Measurements from ENCODE around the gene KRTAP1-5. TPM values are rescaled to one million over a fixed set of nuclear protein-coding genes. Genes with fewer than 3 reads are reported as not detected.
"Not testable (repeated sequence)": the region's sequence is repeated elsewhere in the genome, so short reads cannot be mapped to it uniquely, and the experiment has no call there.

Gene KRTAP1-5
- total RNA-seq, 1 donor from 2014 or later = not detected

GRCh38 chr17:41065829-41066624, 39.0 kb upstream of the KRTAP1-5 start, which contains the start of gene KRTAP2-4:
Gene KRTAP2-4, minus strand, starts transcription at chr17:41065879. Its CDS starts 34 bp downstream, at chr17:41065845.
- Mint-ChIP-seq H3K4me1 (no peaks in the 10 kb centered on the region), H3K27me3 (ENCODE audit: insufficient read depth, low read depth) (no peaks in the 10 kb centered on the region), H3K36me3 (no peaks in the 10 kb centered on the region), H3K4me3 (no peak within 1 kb of the TSS), H3K27ac (peak within 1 kb of the TSS; percentile 17), H3K9me3 (no peaks in the 10 kb centered on the region)
- Histone ChIP-seq H3K36me3 (no peaks in the 10 kb centered on the region), H3K79me2 (ENCODE audit: low read depth) (no peaks in the 10 kb centered on the region), H3K4me1 (no peaks in the 10 kb centered on the region), H3K4me3 (no peak within 1 kb of the TSS), H3F3A (ENCODE audit: low read depth) (no peaks in the 10 kb centered on the region), H3K27ac (no peak within 1 kb of the TSS), H3K9ac (no peak within 1 kb of the TSS), H2AFZ (replicated peaks) (no peak within 1 kb of the TSS), H3K9me3 (ENCODE audit: low read depth) (no peaks in the 10 kb centered on the region), H3K4me2 (no peak within 1 kb of the TSS), H4K20me1 (ENCODE audit: low read depth) (no peaks in the 10 kb centered on the region), H3K27me3 (no peaks in the 10 kb centered on the region)
- TF ChIP-seq EZH2 (IDR thresholded peaks at IDR 0.05) (no peak), EZH2phosphoT487 (IDR thresholded peaks at IDR 0.05) (no peak), CTCF (IDR thresholded peaks at IDR 0.05) (no peak)
- DNase-seq (ENCODE audit: low spot score) = no peak

GRCh38 chr17:41065016-41065689, 38.1 kb upstream of the KRTAP1-5 start:
- not testable (repeated sequence) for H3K36me3 ChIP-seq; H3K27me3 ChIP-seq; H3K27me3 Mint-ChIP-seq (ENCODE audit: insufficient read depth, low read depth); H3K9me3 ChIP-seq (ENCODE audit: low read depth); H2AFZ ChIP-seq (replicated peaks); H3K4me2 ChIP-seq; H3K27ac ChIP-seq; H3K4me1 Mint-ChIP-seq; H3K4me1 ChIP-seq; H3K4me3 ChIP-seq; H3K4me3 Mint-ChIP-seq; H4K20me1 ChIP-seq (ENCODE audit: low read depth); DNase-seq (ENCODE audit: low spot score); H3K9ac ChIP-seq; H3F3A ChIP-seq (ENCODE audit: low read depth); H3K79me2 ChIP-seq (ENCODE audit: low read depth); H3K27ac Mint-ChIP-seq; H3K36me3 Mint-ChIP-seq; H3K9me3 Mint-ChIP-seq

- H3K4me1 ChIP-seq = no peaks in the 10 kb centered on the region
- H3K9me3 Mint-ChIP-seq = no peaks in the 10 kb centered on the region
- DNase-seq (ENCODE audit: low spot score) = no peak
- TF ChIP-seq EZH2 (IDR thresholded peaks at IDR 0.05) = no peak
- no peak for TF ChIP-seq CTCF (IDR thresholded peaks at IDR 0.05)
- TF ChIP-seq EZH2phosphoT487 (IDR thresholded peaks at IDR 0.05) = no peak
- H3K79me2 ChIP-seq (ENCODE audit: low read depth) = no peaks in the 10 kb centered on the region
- no peaks in the 10 kb centered on the region for H3F3A ChIP-seq (ENCODE audit: low read depth)
- no peak overlapping the region for H3K4me3 Mint-ChIP-seq
- H3K27ac ChIP-seq = no peak overlapping the region
- no peak overlapping the region for H3K4me3 ChIP-seq
- no peaks in the 10 kb centered on the region for H3K27me3 ChIP-seq
- no peaks in the 10 kb centered on the region for H3K36me3 Mint-ChIP-seq
- no peak overlapping the region for H3K27ac Mint-ChIP-seq
- peaks cover 2% of the 10 kb centered on the region for H3K27me3 Mint-ChIP-seq (ENCODE audit: insufficient read depth, low read depth)
- no peak overlapping the region for H3K4me2 ChIP-seq
- no peaks in the 10 kb centered on the region for H4K20me1 ChIP-seq (ENCODE audit: low read depth)
- peaks cover 5% of the 10 kb centered on the region for H3K4me1 Mint-ChIP-seq
- H3K36me3 ChIP-seq = no peaks in the 10 kb centered on the region
- no peak overlapping the region for H3K9ac ChIP-seq
- H2AFZ ChIP-seq (replicated peaks) = no peak overlapping the region
- no peaks in the 10 kb centered on the region for H3K9me3 ChIP-seq (ENCODE audit: low read depth)
These were observed 37.3 kb upstream of the KRTAP1-5 start for GRCh38 chr17:41064301-41064700.

GRCh38 chr17:41063449-41063848, 36.4 kb upstream of the KRTAP1-5 start:
- H3K4me2 ChIP-seq = no peak overlapping the region
- no peak overlapping the region for H3K4me3 Mint-ChIP-seq
- peaks cover 3% of the 10 kb centered on the region for H3K27me3 Mint-ChIP-seq (ENCODE audit: insufficient read depth, low read depth)
- DNase-seq (ENCODE audit: low spot score) = no peak
- H3K9me3 ChIP-seq (ENCODE audit: low read depth) = no peaks in the 10 kb centered on the region
- H3K36me3 ChIP-seq = no peaks in the 10 kb centered on the region
- no peak for TF ChIP-seq EZH2phosphoT487 (IDR thresholded peaks at IDR 0.05)
- no peak for TF ChIP-seq EZH2 (IDR thresholded peaks at IDR 0.05)
- no peak for TF ChIP-seq CTCF (IDR thresholded peaks at IDR 0.05)
- no peak overlapping the region for H3K9ac ChIP-seq
- H3K79me2 ChIP-seq (ENCODE audit: low read depth) = no peaks in the 10 kb centered on the region
- no peak overlapping the region for H3K27ac Mint-ChIP-seq
- H4K20me1 ChIP-seq (ENCODE audit: low read depth) = no peaks in the 10 kb centered on the region
- H3K9me3 Mint-ChIP-seq = no peaks in the 10 kb centered on the region
- no peak overlapping the region for H2AFZ ChIP-seq (replicated peaks)
- H3K4me1 Mint-ChIP-seq = peaks cover 10% of the 10 kb centered on the region
- no peaks in the 10 kb centered on the region for H3K27me3 ChIP-seq
- no peaks in the 10 kb centered on the region for H3K36me3 Mint-ChIP-seq
- no peak overlapping the region for H3K4me3 ChIP-seq
- no peak overlapping the region for H3K27ac ChIP-seq
- H3F3A ChIP-seq (ENCODE audit: low read depth) = no peaks in the 10 kb centered on the region
- H3K4me1 ChIP-seq = no peaks in the 10 kb centered on the region

All from neural progenitor cell (in vitro differentiated cells).